Esophagus muscularis mucosa (tissue), 4 donors: ENCODE measurements around the gene NRN1. TPM values are rescaled to one million over a fixed set of nuclear protein-coding genes. Genes with fewer than 3 reads are reported as not detected.
A peak's percentile ranks its signal among the peaks of the same experiment; 100 is the strongest.

Experiments used
- DNase-seq: peaks from one replicate; pipeline ENCODE4 v3.0.0-alpha.2; 2017; ENCODE audit errors: extremely low spot score
- H3K27ac ChIP-seq, 4 donors: fragments of 200-600 bp; sonication (generic); replicated peaks in 1 of 4; 1 replicate in 3 of 4; 2 replicates in 1 of 4; pipeline ENCODE4 v1.5.1; 2016 to 2019; ENCODE audit warnings: mild to moderate bottlenecking in 1 of 4
- H3K27me3 ChIP-seq, 4 donors: fragments of 200-600 bp; sonication (generic); one replicate each; pipeline versions ENCODE4 v1.5.1 to v1.6.0; 2016 to 2019
- H3K36me3 ChIP-seq, 4 donors: fragments of 200-600 bp; sonication (generic); one replicate each; pipeline ENCODE4 v1.5.1; 2016 to 2019
- H3K4me1 ChIP-seq, 4 donors: fragments of 200-600 bp; sonication (generic); one replicate each; pipeline ENCODE4 v1.5.1; 2016 to 2019
- H3K4me3 ChIP-seq, 4 donors: fragments of 200-600 bp; sonication (generic); 1 replicate in 2 of 4; 2 replicates in 2 of 4; pipeline ENCODE4 v1.5.1; 2016 to 2019; ENCODE audit warnings: mild to moderate bottlenecking in 4 of 4, moderate library complexity in 1 of 4
- H3K9me3 ChIP-seq, 4 donors: fragments of 200-600 bp; sonication (generic); 1 replicate in 3 of 4; 2 replicates in 1 of 4; pipeline ENCODE4 v1.5.1; 2016 to 2019
- EP300 ChIP-seq: sonication (generic); formaldehyde crosslinking; IDR thresholded peaks from one replicate; pipeline ENCODE4 v1.6.1; 2017; ENCODE audit warnings: antibody characterized with exemption
- POLR2A ChIP-seq: fragments of 450-650 bp; IDR thresholded peaks from one replicate; pipeline ENCODE4 v1.6.1; 2017; ENCODE audit warnings: antibody characterized with exemption, moderate library complexity, mild to moderate bottlenecking, low read depth
- POLR2AphosphoS5 ChIP-seq, 2 donors: sonication (generic); formaldehyde crosslinking; IDR thresholded peaks; one replicate each; pipeline ENCODE4 v1.6.1; 2017; ENCODE audit warnings: antibody characterized with exemption in 2 of 2
- WGBS: methylation state at CpG from one replicate; pipeline ENCODE4 v1.1.5; 2018; 5-methylcytosine and 5-hydroxymethylcytosine counted together
- intact Hi-C: fragments of 100-400 bp; cut with DNase I; formaldehyde crosslinking; loops from one replicate; pipeline ENCODE4 v1.15.1; 2023
- total RNA-seq, 4 donors: library from RNA; depleted of rRNA; stranded (reverse); fragments of >200 nt; gene quantifications; one replicate each; pipeline versions ENCODE4 v1.1.0 to v1.2.1, GENCODE V29; 2016
- TF ChIP-seq, protein P1 (sequence below), 3 experiments: fragments of 200-600 bp in 2 of 3; fragments of 450-650 bp in 1 of 3; sonication (generic) in 2 of 3; IDR thresholded peaks; one replicate each; pipeline ENCODE4 v1.5.1; 2017 to 2019; ENCODE audit warnings: antibody characterized with exemption in 3 of 3, mild to moderate bottlenecking in 2 of 3, moderate library complexity in 1 of 3

Gene NRN1
- total RNA-seq, 4 donors from 2014 or later: 12.9 to 24.2 (median 19.7) TPM

DNA sequence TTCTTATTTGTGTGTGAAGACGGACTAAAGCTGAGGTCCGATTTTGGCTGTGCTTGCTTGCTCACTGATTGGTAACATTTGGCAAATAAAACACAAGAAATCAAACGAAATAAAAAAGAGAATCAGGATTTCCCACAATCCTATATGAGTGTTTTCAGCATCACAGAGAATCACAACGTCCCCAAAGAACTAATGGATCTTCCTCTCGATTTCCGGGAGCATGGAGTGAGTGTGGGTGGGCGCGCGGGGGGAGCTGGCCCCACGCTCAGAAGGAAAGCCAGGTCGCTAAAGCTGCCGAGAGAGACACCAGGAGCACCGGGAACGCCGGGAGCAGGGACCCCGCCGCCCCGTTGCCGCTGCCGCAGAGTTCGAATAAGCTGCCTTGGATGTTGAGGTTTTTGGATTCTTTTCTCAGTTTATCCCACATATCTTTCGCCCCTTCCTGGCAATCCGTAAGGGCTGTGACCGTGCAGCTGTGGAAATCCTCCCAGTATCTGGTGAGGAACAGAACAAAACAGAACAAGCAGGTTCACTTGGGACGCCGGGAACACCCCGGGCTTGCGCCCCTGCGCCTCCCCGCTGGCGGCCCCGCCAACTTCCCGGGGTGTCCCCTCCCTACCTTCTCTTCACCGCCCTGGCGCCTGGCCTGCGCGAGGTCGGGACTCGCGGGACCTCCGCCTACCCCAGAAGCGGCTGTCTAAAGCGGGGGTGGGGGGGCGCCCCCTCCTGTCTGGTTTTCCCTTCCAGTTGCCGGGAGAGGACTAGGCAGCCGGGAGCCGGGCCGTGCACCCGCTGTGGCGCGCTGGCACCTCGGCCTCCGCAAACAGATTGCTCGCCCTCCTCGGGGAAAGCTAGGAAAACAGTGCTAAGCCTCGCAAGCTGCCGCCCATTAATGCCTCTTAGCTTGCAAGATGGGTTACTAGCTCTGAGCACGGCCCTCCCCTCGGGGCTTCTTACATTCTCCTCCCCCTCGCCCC lies 7.7 kb downstream of the NRN1 start:
- WGBS: 10% methylated on average over 45 of the region's 60 CpGs
- no peaks in the 10 kb centered on the region for H3K36me3 ChIP-seq
- peak overlapping the region; percentile 35 to 40 (median 36) for H3K4me3 ChIP-seq
- peaks cover 0 to 4% (median 0%) of the 10 kb centered on the region in 4 donors for H3K9me3 ChIP-seq
- peaks cover 7 to 100% (median 89%) of the 10 kb centered on the region in 4 donors for H3K27me3 ChIP-seq
- DNase-seq: no peak
- no peak for TF ChIP-seq POLR2A
- peak in 1 of 2 donors; percentile 0 for TF ChIP-seq POLR2AphosphoS5 (IDR thresholded peaks at IDR 0.05)
- H3K27ac ChIP-seq: peak overlapping the region; percentile 42 to 77 (median 58)
- intact Hi-C loops: no loop called here
- peaks cover 56 to 78% (median 72%) of the 10 kb centered on the region in 4 donors for H3K4me1 ChIP-seq

- Histone ChIP-seq H3K4me1 (peaks cover 49 to 70% (median 64%) of the 10 kb centered on the region in 4 donors), H3K36me3 (no peaks in the 10 kb centered on the region), H3K27ac (peak overlapping the region; percentile 48 to 77 (median 69)), H3K9me3 (peaks cover 0 to 4% (median 0%) of the 10 kb centered on the region in 4 donors), H3K27me3 (peaks cover 6 to 100% (median 85%) of the 10 kb centered on the region in 4 donors), H3K4me3 (peak overlapping the region in 1 of 4 donors; percentile 8)
- TF ChIP-seq, protein P1, sequence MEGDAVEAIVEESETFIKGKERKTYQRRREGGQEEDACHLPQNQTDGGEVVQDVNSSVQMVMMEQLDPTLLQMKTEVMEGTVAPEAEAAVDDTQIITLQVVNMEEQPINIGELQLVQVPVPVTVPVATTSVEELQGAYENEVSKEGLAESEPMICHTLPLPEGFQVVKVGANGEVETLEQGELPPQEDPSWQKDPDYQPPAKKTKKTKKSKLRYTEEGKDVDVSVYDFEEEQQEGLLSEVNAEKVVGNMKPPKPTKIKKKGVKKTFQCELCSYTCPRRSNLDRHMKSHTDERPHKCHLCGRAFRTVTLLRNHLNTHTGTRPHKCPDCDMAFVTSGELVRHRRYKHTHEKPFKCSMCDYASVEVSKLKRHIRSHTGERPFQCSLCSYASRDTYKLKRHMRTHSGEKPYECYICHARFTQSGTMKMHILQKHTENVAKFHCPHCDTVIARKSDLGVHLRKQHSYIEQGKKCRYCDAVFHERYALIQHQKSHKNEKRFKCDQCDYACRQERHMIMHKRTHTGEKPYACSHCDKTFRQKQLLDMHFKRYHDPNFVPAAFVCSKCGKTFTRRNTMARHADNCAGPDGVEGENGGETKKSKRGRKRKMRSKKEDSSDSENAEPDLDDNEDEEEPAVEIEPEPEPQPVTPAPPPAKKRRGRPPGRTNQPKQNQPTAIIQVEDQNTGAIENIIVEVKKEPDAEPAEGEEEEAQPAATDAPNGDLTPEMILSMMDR (IDR thresholded peaks at IDR 0.05): no peak
- TF ChIP-seq EP300: no peak
- DNase-seq: no peak
- intact Hi-C loops: no loop called here
- WGBS: 21% methylated on average over 9 of the region's 9 CpGs
Measured at GRCh38 chr6:5998236-5998635, 8.5 kb downstream of the NRN1 start.

DNA sequence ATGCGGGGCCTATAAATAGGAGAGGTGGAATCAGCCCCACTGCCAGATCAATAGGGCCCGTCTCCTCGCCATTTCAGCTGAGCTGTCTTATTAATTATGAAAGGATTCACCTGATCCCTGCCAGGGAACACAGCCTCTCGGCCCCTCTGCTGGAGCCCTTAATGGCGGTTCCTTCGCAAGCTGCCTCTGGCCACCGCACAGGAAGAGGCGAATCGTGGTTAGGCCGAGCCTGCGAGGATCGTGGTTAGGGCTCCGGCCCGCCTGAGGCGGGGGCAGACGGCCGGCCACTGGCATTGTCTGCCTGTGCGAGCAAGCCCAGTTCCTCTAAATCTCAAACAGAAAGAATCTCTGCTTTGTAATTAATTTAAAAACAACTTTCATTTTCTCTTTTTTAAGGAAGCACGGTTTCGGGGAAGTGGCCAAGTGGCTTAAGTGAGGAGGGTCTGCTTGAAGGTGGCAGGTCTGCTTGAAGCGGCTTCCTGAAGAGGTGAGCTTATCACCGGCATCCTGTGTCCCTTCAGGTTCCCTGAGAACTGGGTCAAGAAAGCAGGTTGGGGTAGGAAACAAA lies 9.2 kb downstream of the NRN1 start:
- intact Hi-C loops: no loop called here
- peak overlapping the region; percentile 56 to 77 (median 69) for H3K27ac ChIP-seq
- peaks cover 0 to 100% (median 84%) of the 10 kb centered on the region in 4 donors for H3K27me3 ChIP-seq
- H3K9me3 ChIP-seq: peaks cover 0 to 4% (median 0%) of the 10 kb centered on the region in 4 donors
- 19% methylated on average over 20 of the region's 22 CpGs for WGBS
- H3K4me1 ChIP-seq: peaks cover 42 to 63% (median 57%) of the 10 kb centered on the region in 4 donors
- TF ChIP-seq, protein P1 (IDR thresholded peaks at IDR 0.05): no peak
- peak in 1 of 2 donors; percentile 9 for TF ChIP-seq POLR2AphosphoS5 (IDR thresholded peaks at IDR 0.05)
- no peak for TF ChIP-seq POLR2A
- TF ChIP-seq EP300: no peak
- no peak for DNase-seq
- no peaks in the 10 kb centered on the region for H3K36me3 ChIP-seq
- H3K4me3 ChIP-seq: peak overlapping the region; percentile 52 to 70 (median 58)

DNA sequence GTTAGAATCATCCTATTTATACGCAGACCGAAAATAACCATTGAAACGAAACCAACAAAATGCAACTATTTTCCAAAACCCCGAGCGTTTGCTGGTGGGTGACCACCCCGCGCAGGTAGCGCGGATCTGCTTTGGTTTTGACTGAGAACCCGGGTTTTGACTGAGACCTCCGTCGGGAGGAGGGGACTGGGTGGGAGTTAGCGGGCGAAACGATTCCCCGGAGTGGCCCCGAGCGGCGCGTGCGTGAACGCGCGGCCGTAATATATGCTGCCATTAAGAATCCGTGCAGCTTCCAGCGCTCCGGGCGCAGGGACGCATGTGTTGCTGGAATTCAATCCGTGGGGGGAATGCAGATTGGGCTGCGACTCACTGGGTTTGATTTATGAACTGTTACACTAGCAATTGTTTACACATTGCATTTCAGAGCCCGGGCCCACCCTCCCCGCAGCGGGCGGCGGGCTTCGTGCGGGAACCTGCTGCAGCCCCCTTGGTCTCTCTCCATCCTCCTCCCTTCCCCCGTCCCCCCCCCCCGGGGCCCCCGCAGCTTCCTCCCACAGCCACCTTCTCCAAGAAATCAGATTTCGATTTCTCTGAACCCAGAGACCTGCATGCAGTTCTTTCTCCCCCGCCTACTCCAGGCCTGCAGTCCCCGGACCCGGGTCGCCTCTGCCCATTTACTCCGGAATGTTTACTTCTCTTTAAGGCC lies 9.9 kb downstream of the NRN1 start:
- Histone ChIP-seq H3K9me3 (peaks cover 0 to 4% (median 0%) of the 10 kb centered on the region in 4 donors), H3K4me1 (peaks cover 36 to 56% (median 51%) of the 10 kb centered on the region in 4 donors), H3K27me3 (peaks cover 0 to 98% (median 79%) of the 10 kb centered on the region in 4 donors), H3K36me3 (no peaks in the 10 kb centered on the region), H3K27ac (peak overlapping the region; percentile 56 to 77 (median 69)), H3K4me3 (peak overlapping the region; percentile 52 to 70 (median 58))
- intact Hi-C loops: no loop called here
- 4% methylated on average over 38 of the region's 48 CpGs for WGBS
- no peak for DNase-seq
- TF ChIP-seq, protein P1 (IDR thresholded peaks at IDR 0.05): no peak
- TF ChIP-seq POLR2AphosphoS5 (IDR thresholded peaks at IDR 0.05): peak in 1 of 2 donors; percentile 2
